KMS-11 (cell line): Measurements from ENCODE around the gene ZNF92.
"Not testable (repeated sequence)": the region's sequence is repeated elsewhere in the genome, so short reads cannot be mapped to it uniquely, and the experiment has no call there.

Experiments used
- H2AFZ ChIP-seq: fragments of 200-600 bp; sonication (generic); 2 replicates; pipeline ENCODE4 v1.6.1; 2016; ENCODE audit warnings: antibody characterized with exemption, mixed run types, low read depth
- H3K27ac ChIP-seq: fragments of 200-600 bp; sonication (generic); 2 replicates; pipeline ENCODE4 v1.6.1; 2016; ENCODE audit warnings: mild to moderate bottlenecking, mixed run types
- H3K27me3 ChIP-seq: fragments of 200-600 bp; sonication (generic); 2 replicates; pipeline ENCODE4 v1.6.1; 2017; ENCODE audit warnings: mild to moderate bottlenecking, low read depth, mixed run types, moderate library complexity; ENCODE audit not compliant: insufficient read depth
- H3K36me3 ChIP-seq: fragments of 200-600 bp; sonication (generic); 2 replicates; pipeline ENCODE4 v1.6.1; 2017; ENCODE audit warnings: mild to moderate bottlenecking, mixed run types; ENCODE audit not compliant: insufficient read depth
- H3K4me1 ChIP-seq: fragments of 200-600 bp; sonication (generic); 2 replicates; pipeline ENCODE4 v1.6.1; 2016; ENCODE audit warnings: mild to moderate bottlenecking, low read depth, mixed run types; ENCODE audit not compliant: poor library complexity, severe bottlenecking
- H3K4me2 ChIP-seq: fragments of 200-600 bp; sonication (generic); 2 replicates; pipeline ENCODE4 v1.7.0; 2016; ENCODE audit warnings: mild to moderate bottlenecking, mixed run types
- H3K4me3 ChIP-seq: fragments of 200-600 bp; sonication (generic); IDR thresholded peaks from 2 replicates; pipeline ENCODE4 v1.6.1; 2017; ENCODE audit warnings: low read depth, low read length, mixed read lengths; ENCODE audit not compliant: insufficient read depth
- H3K79me2 ChIP-seq: fragments of 200-600 bp; sonication (generic); 2 replicates; pipeline ENCODE4 v1.6.1; 2016; ENCODE audit warnings: low read depth, mixed run types; ENCODE audit not compliant: insufficient read depth
- H3K9ac ChIP-seq: fragments of 200-600 bp; sonication (generic); 2 replicates; pipeline ENCODE4 v1.6.1; 2016; ENCODE audit warnings: mild to moderate bottlenecking, mixed run types
- H4K20me1 ChIP-seq: fragments of 200-600 bp; sonication (generic); 2 replicates; pipeline ENCODE4 v1.6.1; 2016; ENCODE audit warnings: mild to moderate bottlenecking, mixed run types; ENCODE audit not compliant: insufficient read depth
- TF ChIP-seq, protein P1 (sequence below): fragments of 200-600 bp; sonication (generic); conservative IDR thresholded peaks from 2 replicates; pipeline ENCODE4 v1.6.1; 2017; ENCODE audit warnings: low read depth, mild to moderate bottlenecking, antibody characterized with exemption, low read length, moderate library complexity, mixed read lengths

ZNF92 gene

GRCh38 chr7:65342723-65343629 is 30.7 kb upstream of the ZNF92 start:
- Histone ChIP-seq H3K4me3 (no peak overlapping the region), H3K9ac (no peak overlapping the region), H3K36me3 (no peaks in the 10 kb centered on the region), H3K4me2 (no peak overlapping the region), H4K20me1 (no peaks in the 10 kb centered on the region), H3K79me2 (no peaks in the 10 kb centered on the region), H3K27me3 (no peaks in the 10 kb centered on the region), H3K27ac (no peak overlapping the region), H3K4me1 (no peaks in the 10 kb centered on the region), H2AFZ (no peak overlapping the region)
- TF ChIP-seq, protein P1, sequence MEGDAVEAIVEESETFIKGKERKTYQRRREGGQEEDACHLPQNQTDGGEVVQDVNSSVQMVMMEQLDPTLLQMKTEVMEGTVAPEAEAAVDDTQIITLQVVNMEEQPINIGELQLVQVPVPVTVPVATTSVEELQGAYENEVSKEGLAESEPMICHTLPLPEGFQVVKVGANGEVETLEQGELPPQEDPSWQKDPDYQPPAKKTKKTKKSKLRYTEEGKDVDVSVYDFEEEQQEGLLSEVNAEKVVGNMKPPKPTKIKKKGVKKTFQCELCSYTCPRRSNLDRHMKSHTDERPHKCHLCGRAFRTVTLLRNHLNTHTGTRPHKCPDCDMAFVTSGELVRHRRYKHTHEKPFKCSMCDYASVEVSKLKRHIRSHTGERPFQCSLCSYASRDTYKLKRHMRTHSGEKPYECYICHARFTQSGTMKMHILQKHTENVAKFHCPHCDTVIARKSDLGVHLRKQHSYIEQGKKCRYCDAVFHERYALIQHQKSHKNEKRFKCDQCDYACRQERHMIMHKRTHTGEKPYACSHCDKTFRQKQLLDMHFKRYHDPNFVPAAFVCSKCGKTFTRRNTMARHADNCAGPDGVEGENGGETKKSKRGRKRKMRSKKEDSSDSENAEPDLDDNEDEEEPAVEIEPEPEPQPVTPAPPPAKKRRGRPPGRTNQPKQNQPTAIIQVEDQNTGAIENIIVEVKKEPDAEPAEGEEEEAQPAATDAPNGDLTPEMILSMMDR, result no peak

DNA sequence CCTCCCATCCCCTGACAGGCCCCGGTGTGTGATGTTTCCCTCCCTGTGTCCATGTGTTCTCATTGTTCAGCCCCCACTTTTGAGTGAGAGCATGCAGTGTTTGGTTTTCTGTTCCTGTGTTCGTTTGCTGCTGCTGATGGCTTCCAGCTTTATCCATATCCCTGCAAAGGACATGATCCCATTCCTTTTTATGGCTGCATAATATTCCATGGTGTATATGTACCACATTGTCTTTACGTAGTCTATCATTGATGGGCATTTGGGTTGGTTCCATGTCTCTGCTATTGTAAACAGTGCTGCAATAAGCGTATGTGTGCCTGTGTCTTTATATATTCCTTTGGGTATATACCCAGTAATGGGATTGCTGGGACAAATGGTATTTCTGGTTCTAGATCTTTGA is 29.1 kb upstream of the ZNF92 start:
- not testable (repeated sequence) for H2AFZ ChIP-seq, H3K27ac ChIP-seq, H3K9ac ChIP-seq, H3K4me2 ChIP-seq, H3K4me3 ChIP-seq, H4K20me1 ChIP-seq, H3K4me1 ChIP-seq, H3K36me3 ChIP-seq, H3K79me2 ChIP-seq, H3K27me3 ChIP-seq

DNA sequence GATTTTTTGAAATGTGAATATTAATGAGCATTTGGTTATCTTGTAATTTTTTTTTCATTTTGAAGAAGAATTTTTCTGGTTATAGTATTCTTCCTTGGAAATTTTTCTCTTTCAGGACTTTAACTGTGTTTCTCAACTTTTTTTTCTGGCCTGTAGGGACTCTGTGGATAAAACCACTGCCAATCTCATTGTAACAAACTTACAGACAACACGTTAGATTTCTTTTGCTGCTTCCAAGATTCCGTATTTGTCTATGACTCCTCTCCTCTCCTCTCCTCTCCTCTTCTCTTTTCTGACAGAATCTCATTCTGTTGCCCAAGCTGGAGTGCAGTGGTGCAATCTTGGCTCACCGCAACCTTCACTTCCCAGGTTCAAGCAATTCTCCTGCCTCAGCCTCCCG is 19.4 kb upstream of the ZNF92 start:
- Histone ChIP-seq H3K27ac (no peak overlapping the region), H3K36me3 (no peaks in the 10 kb centered on the region), H3K9ac (no peak overlapping the region), H3K4me2 (no peak overlapping the region), H3K4me1 (no peaks in the 10 kb centered on the region), H2AFZ (no peak overlapping the region), H4K20me1 (no peaks in the 10 kb centered on the region), H3K79me2 (no peaks in the 10 kb centered on the region), H3K27me3 (no peaks in the 10 kb centered on the region), H3K4me3 (no peak overlapping the region)
- TF ChIP-seq, protein P1, result no peak

- TF ChIP-seq, protein P1, result no peak
- Histone ChIP-seq H3K27ac (no peak overlapping the region), H3K27me3 (no peaks in the 10 kb centered on the region), H4K20me1 (no peaks in the 10 kb centered on the region), H3K36me3 (no peaks in the 10 kb centered on the region), H3K9ac (no peak overlapping the region), H3K4me2 (no peak overlapping the region), H3K79me2 (peaks cover 12% of the 10 kb centered on the region), H3K4me1 (peaks cover 6% of the 10 kb centered on the region), H3K4me3 (no peak overlapping the region), H2AFZ (no peak overlapping the region)
These were observed 3.8 kb upstream of the ZNF92 start for GRCh38 chr7:65369843-65370242.

DNA sequence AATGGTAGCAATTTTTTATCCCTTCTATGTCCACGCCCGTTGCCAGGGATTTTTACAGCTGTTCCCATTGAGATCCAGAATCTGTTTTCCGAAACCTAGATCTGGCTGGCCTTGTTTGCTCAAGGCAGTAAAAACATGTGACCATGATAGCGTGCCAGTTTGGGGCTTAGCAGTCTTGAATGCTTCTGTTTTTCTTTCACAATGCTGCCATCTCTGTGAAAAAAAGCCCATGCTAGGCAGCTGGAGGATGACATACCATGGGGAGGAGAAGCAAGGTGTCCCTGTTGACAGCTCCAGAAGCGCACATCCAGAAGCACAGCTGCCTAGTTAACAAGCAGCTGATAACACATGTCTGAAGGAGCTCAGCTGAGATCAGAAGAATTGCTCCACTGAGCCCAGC is 2.2 kb upstream of the ZNF92 start:
- Histone ChIP-seq H3K27me3 (no peaks in the 10 kb centered on the region), H3K27ac (no peak overlapping the region), H4K20me1 (no peaks in the 10 kb centered on the region), H3K79me2 (peaks cover 28% of the 10 kb centered on the region), H3K4me2 (no peak overlapping the region), H3K4me3 (no peak overlapping the region), H3K9ac (no peak overlapping the region), H2AFZ (no peak overlapping the region), H3K36me3 (peaks cover 7% of the 10 kb centered on the region; the same call in 1 of the 2 replicates), H3K4me1 (peaks cover 22% of the 10 kb centered on the region)
- TF ChIP-seq, protein P1, result no peak
